ENCODE results near the gene LTF. TPM values are rescaled to one million over a fixed set of nuclear protein-coding genes. Genes with fewer than 3 reads are reported as not detected.

LTF gene
- total and polyA plus RNA-seq, 9 of the 15 experiments (the other 6 are each of a cell fraction or from before 2014, with no cell fraction given): 0.07 TPM; not detected in 8

DNA sequence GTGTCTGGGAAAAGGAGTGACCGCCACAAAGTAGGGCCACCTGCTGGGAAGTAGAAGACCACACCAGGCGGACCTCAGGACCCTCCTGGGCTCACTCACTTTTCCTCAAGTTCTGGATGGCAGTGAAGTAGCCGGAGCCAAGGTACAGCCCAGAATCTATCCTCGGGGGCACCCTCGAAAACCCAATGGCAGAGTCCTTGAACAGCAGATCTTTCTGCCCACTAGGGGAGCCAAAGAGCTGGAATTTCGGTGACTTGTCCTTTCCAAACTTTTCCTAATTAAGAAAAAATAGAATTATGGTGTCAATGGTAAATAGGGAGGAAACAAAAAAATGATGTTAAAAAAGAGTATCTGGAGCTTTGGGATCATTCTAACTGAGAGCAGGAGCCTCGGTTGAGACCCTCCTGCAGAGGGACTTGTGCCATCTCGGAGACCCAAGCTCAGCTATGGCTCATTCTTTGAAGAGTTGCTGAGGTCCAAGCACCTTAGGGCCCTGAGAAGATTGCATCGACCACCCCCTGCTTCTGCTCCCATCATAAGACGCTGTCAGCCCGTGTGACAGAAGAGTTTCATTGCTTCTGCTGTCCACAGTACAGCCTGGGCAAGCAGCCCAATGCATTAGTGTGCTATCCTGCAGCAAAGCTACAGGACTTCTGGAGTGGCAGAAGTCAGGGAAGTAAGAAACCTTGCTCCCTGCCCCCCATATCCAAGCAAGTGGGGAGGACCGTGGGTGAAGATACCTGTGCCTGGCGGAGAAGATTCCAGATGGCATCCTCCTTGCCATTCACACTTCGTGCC lies 14.8 kb downstream of the LTF start (continued):
- TF ChIP-seq TEAD4 (IDR thresholded peaks at IDR 0.05; ENCODE audit: low read length): 0 out of 2 replicates have a peak, but pooled peaks have one; percentile 31
- no peak for TF ChIP-seq TEAD4 (CRISPR knock-in tag; IDR thresholded peaks at IDR 0.05; ENCODE audit: borderline replicate concordance)
- peak in 1 of 2 experiments; percentile 38; a peak in 2 of 4 replicates for TF ChIP-seq RAD21 (CRISPR knock-in tag; conservative IDR thresholded peaks at IDR 0.05 in 1 of 2, IDR thresholded peaks at IDR 0.05 in 1 of 2)
- no peak for TF ChIP-seq DNMT1 (IDR thresholded peaks at IDR 0.05)
- no peak for TF ChIP-seq MTF1 (CRISPR knock-in tag; IDR thresholded peaks at IDR 0.05; ENCODE audit: borderline replicate concordance)
- TF ChIP-seq CTCF (IDR thresholded peaks at IDR 0.05 in 2 of 3, conservative IDR thresholded peaks at IDR 0.05 in 1 of 3; ENCODE audit: insufficient read depth in 2 of 3, low read depth in 1 of 3, low read length in 3 of 3): peak; percentile 68 to 91 (median 74)
- TF ChIP-seq, protein P1, sequence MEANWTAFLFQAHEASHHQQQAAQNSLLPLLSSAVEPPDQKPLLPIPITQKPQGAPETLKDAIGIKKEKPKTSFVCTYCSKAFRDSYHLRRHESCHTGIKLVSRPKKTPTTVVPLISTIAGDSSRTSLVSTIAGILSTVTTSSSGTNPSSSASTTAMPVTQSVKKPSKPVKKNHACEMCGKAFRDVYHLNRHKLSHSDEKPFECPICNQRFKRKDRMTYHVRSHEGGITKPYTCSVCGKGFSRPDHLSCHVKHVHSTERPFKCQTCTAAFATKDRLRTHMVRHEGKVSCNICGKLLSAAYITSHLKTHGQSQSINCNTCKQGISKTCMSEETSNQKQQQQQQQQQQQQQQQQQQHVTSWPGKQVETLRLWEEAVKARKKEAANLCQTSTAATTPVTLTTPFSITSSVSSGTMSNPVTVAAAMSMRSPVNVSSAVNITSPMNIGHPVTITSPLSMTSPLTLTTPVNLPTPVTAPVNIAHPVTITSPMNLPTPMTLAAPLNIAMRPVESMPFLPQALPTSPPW (CRISPR knock-in tag; IDR thresholded peaks at IDR 0.05): no peak
- no peak for TF ChIP-seq ZNF354B (CRISPR knock-in tag; IDR thresholded peaks at IDR 0.05)
- no peak for TF ChIP-seq SLC30A9 (CRISPR knock-in tag; IDR thresholded peaks at IDR 0.05)
- TF ChIP-seq ZNF175 (CRISPR knock-in tag; IDR thresholded peaks at IDR 0.05; ENCODE audit: low read depth): no peak
- TF ChIP-seq FOXM1 (IDR thresholded peaks at IDR 0.05; ENCODE audit: low read depth): no peak
- no peak for TF ChIP-seq FOXM1 (CRISPR knock-in tag; IDR thresholded peaks at IDR 0.05; ENCODE audit: low read depth)
- TF ChIP-seq UBTF (IDR thresholded peaks at IDR 0.05; ENCODE audit: borderline replicate concordance in 1 of 2, low read depth in 2 of 2, low read length in 2 of 2): no peak
- no peak for TF ChIP-seq NR3C1 (CRISPR knock-in tag; IDR thresholded peaks at IDR 0.05)
- TF ChIP-seq CHD1 (IDR thresholded peaks at IDR 0.05; ENCODE audit: low read length): no peak
- TF ChIP-seq, protein P2, sequence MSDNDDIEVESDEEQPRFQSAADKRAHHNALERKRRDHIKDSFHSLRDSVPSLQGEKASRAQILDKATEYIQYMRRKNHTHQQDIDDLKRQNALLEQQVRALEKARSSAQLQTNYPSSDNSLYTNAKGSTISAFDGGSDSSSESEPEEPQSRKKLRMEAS (CRISPR knock-in tag; IDR thresholded peaks at IDR 0.05): no peak
- TF ChIP-seq IRF1 (CRISPR knock-in tag; IDR thresholded peaks at IDR 0.05; ENCODE audit: borderline replicate concordance): no peak
- TF ChIP-seq RB1 (IDR thresholded peaks at IDR 0.05; ENCODE audit: low read depth): no peak
- TF ChIP-seq ZNF274 (IDR thresholded peaks at IDR 0.05; ENCODE audit: borderline replicate concordance, low read depth, low read length): no peak
- TF ChIP-seq ZNF551 (CRISPR knock-in tag; IDR thresholded peaks at IDR 0.05): no peak
- no peak for TF ChIP-seq ZNF695 (CRISPR knock-in tag; IDR thresholded peaks at IDR 0.05)

Measured in K562 (cell line).